HG02678 (cell line): ENCODE data around the gene DNAJB12.

Source experiments
- ATAC-seq: cut with Tn5 transposase; IDR thresholded peaks from one replicate; pipeline ENCODE4 v1.9.1; 2021; ENCODE audit warnings: mild to moderate bottlenecking, moderate library complexity; ENCODE audit not compliant: unreplicated experiment

The DNAJB12 gene

GRCh38 chr10:72295330-72295910, 59.3 kb downstream of the DNAJB12 start:
- no peak for ATAC-seq

GRCh38 chr10:72292223-72292691, 62.5 kb downstream of the DNAJB12 start:
- ATAC-seq: no peak

GRCh38 chr10:72291019-72291532, 63.6 kb downstream of the DNAJB12 start:
- ATAC-seq: no peak

GRCh38 chr10:72285972-72286521, 68.7 kb downstream of the DNAJB12 start:
- ATAC-seq: no peak

GRCh38 chr10:72283131-72283530, 71.6 kb downstream of the DNAJB12 start:
- ATAC-seq: no peak
